Skeletal muscle cell (primary cell): ENCODE measurements around the gene MUC2.

Experiments used
- DNase-seq: peaks from one replicate; pipeline ENCODE4 v3.0.0-alpha.2; 2010; ENCODE audit warnings: low read depth
- H3K4me3 ChIP-seq: 2 replicates; pipeline ENCODE4 v1.5.1; 2011; ENCODE audit warnings: low read depth, mild to moderate bottlenecking, control low read depth, low read length, moderate library complexity

Gene MUC2

DNA sequence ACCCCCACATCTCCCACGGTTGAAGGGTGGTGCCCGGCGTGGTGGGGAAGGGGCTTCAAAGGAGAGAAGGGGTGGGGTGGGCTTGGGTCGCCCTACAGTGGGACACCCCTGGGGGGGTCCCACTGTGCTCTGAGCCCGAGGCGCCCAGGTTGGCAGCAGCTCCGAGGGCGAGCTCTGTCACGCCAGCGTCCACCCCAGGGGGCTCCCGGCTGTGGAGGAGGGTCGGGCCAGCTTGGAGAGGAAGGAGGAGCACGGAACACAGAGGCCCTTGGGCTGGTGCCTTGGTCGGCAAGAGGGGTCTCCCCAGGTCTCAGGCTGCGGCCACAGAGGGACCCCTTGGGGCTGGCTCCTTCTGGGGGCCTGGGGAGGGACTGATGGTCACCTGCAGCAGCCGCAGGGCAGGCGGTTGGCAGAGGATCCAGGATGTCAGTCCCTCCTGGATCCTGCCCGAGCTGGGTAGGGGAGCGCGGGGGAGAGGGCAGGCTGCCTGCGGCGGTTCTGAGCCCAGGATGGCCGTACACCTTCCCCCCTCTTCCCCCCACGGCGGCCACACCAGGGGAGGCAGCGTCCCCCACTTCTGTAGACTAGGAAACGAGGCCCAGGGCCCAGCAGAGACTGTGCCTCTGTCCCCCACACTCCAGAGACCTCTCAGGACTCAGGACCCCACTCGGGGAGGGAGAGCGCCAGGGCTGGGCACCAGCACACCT is 38.9 kb upstream of the MUC2 start:
- no peak overlapping the region for H3K4me3 ChIP-seq
- no peak for DNase-seq

DNA sequence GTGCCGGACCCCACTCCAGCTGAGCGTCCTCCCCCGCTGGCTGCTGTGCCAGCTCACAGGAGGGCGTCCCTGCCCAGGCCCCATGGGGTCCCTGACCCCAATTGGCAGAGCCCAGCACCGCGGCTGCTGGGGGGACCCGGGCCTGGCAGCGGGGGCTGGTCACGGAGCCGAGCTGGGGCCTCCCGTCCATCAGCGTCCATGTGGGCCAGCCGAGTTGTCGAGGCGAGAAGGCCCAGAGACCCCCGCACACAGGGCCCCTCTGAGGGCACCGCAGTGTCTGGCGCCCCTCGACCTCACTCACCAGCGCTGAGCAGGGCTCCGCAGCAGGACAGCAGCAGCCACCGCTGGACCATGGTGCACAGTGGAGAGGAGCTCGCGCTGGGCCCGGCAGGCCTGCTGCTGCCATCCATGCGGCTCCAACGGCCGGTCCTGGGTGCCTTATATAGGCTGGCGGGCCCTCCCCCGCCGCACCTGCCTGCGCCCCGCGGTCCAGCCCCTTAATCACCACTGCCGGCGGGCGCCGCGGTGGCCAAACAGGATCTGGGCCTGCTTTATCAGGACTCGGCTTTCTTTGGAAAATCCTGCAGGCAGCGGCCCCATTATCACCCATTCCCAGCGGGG is 38.3 kb upstream of the MUC2 start, which contains the start of gene MUC6:
TSS of gene MUC6 (minus strand) at position 416 of the 621 bp plus-strand sequence. CDS start at position 353, 63 bp downstream.
- no peak for DNase-seq
- no peak within 1 kb of the TSS for H3K4me3 ChIP-seq

DNA sequence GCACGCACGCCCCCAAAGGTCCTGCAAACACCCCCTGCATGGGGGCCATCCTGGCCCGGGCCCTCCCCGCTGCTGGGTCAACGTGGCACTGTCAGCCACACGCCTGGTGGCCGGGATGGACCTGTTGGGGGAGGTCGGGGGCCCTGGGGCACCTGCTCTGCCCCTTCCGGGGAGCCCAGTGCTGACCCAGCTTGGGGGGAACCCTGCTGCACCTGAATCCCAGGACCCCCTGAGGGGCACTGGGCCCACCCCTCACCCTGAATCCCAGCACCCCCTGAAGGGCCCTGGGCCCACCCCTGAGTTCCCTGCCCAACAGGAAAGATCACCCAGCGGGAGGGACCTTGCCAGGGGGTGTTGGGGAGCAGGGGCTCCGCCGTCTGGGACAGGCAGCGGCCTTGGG is 37.7 kb upstream of the MUC2 start:
- H3K4me3 ChIP-seq = no peak overlapping the region

DNA sequence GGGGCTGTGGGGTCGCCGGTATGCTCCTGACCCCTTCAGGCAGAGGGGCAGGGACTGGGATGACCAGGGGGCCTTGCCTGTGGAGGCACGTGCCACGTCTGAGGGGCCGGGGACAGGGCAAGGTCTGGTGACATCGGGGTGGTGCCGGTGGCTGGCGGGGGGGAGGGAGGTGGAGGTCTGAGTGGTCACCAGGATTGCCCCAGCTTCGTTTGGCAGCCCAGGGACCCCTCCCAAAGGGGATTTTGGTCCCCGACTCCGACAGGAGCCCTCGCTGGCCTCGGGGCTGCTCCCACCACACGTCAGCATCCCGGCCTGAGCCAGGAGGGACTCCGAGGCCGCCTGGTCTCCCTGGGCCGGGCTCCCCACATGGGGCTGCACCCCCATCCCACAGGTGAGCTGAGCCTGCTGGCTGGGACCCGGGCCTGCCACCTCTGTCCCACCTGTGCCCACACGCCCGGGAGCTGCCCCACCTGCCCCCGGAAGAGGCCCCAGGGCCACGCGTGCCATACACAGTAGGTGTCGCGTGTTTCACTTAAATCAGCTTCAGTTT is 37.1 kb upstream of the MUC2 start:
- H3K4me3 ChIP-seq = no peak overlapping the region
- no peak for DNase-seq

More for the DNA sequence above, 37.7 kb upstream of the MUC2 start:
- no peak for DNase-seq

DNA sequence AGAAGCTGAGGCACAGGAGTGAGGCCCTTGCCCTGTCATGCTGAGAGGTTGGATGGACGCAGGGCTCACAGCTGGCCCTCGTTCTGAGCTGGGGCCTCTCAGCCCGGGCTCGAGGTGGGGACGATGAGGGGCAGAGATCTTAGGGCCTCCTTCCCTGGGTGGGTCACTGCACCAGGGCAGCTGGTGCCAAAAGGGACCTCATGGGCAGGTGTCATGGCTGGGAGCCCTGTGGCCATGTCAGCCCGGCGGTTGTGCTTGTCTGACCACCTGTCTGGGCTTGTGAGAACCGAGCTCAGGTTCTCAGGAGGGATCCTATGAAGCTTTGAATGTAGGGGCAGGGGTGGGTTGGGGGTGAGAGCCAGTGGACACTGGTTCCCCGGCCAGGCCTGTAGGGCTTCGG is 36.3 kb upstream of the MUC2 start:
- H3K4me3 ChIP-seq = no peak overlapping the region
- no peak for DNase-seq

DNA sequence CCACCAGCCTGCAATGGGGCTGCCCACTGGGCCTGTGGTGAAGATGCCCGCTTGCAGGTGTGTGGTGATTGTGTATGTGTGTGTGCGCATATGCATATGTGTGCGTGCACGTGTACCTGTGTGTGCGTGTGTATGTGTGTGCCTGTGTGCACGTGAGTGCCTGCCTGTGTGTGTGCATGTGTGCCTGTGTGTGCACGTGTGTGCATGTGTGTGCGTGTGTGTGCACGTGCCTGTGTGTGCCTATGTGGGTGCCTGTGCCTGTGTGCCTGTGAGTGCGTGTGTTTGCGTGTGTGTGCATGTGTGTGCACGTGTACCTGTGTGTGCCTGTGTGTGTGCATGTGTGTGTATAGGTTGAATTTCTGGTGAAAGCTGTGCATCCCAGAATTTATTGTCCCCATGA is 35.8 kb upstream of the MUC2 start:
- no peak overlapping the region for H3K4me3 ChIP-seq
- DNase-seq = no peak

DNA sequence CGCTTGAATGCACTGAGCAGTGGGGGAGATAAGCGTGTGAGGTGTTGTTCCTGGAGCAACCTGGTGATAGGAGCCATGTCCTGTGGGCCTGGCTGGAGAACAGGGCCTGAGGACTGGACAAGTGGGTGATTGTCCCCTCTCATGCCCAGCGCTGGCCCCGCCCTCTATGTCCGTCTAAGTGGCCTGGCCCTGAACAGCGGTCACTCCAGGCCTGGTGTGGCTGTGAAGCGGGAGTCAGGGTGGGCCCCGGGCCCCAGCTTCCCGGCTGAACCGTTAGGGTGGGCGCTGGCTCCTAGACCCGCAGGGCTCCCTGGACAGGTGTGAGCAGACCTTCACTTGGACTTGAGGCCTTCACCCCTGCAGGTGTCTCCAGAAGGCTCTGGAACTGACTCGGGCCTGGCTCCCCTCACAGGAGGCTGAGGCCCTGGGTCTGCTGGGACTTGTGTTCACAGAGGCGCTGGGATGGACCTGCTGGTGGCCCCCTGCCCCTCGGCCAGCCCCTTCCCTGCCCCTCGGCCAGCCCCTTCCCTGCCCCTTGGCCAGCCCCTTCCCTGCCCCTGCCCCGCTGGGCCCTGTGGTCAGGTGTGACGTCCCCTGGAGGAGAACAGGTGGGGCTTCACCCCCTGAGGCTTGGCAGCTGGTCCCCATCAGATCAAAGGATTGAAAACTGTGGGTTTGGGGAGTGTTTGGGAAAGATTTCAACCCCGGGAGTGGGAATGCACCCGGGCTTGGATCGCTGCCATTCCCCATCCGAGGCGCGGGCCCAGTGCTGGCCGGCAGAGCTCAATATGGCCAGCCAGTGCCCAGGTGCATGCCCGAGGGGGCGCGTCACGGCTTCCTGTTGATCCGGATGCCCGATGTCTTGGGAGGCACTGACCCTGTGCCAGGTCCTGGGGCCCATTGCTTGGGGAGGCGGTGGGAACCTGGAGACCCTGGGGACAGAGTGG is 34.9 kb upstream of the MUC2 start:
- DNase-seq = no peak
- no peak overlapping the region for H3K4me3 ChIP-seq

DNA sequence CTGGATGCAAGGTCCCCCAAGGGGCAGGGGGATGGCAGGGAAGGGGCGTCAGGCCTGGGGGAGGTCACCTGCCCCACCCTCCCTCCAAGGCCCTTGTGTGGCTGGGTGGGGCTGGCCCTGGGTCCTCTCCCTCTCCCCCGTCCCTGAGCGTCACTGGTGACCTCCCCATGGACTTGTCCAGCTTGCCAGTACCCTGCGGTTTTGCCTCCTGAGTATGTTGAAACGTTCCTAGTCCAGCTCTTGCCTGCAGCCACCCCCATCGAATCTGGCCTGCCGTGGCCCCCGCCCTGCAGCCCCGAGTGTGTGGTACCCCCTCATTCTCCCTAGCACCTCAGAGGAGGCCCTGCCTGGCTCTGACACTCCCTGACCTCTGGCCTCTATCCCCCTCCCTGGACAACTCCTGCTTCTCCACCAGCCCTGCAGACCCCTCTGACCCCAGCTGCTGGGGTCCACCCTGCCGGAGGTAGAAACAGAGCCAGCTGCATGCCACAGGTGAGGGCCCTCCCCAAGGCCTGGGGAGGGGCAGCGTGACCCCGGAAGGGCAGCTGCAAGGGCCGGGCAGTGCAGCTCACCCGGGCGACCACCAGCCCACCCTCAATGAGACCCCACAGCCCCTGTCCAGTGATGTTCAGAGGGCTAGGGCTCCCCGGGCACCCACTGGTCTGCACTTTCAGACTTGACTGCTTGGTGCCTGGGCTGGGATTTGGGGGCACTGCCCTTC is 34.1 kb upstream of the MUC2 start:
- no peak overlapping the region for H3K4me3 ChIP-seq
- DNase-seq = no peak

DNA sequence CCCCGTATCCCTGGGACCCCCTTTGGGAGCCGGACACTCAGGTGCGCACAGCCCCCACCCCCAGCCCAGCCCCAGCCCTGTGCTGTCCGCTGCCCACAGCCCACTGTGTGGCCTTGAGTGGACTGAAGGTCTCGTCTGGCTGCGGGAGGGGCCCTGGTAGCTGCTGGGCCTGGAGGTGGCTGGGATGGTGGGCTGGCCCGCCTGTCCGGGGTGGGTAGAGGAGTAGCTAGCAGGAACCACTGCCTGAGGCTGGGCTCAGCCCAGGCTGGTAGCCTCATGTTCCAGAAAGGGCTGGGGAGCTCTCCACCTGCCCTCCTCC is 33.6 kb upstream of the MUC2 start:
- no peak overlapping the region for H3K4me3 ChIP-seq
- DNase-seq = no peak

DNA sequence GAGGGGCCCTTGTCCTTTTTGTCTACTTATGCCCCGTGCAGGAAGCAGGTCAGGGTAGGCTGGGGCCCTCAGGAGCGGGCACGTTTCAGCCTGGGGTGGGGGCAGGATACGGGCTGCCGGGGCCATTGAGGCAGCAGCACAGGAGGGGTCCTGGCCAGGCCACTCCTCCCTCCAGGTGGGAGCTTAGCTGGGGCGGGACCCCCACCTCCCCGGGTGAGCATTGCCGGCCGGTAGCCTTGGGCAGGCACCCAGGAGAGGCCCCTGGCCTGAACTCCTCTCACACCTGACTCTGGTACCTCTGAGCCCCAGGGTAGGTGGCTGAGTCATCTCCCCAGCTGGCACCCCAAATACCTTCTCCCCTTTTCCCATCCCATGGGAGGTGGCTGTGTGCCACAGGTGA is 33.2 kb upstream of the MUC2 start:
- no peak overlapping the region for H3K4me3 ChIP-seq

DNA sequence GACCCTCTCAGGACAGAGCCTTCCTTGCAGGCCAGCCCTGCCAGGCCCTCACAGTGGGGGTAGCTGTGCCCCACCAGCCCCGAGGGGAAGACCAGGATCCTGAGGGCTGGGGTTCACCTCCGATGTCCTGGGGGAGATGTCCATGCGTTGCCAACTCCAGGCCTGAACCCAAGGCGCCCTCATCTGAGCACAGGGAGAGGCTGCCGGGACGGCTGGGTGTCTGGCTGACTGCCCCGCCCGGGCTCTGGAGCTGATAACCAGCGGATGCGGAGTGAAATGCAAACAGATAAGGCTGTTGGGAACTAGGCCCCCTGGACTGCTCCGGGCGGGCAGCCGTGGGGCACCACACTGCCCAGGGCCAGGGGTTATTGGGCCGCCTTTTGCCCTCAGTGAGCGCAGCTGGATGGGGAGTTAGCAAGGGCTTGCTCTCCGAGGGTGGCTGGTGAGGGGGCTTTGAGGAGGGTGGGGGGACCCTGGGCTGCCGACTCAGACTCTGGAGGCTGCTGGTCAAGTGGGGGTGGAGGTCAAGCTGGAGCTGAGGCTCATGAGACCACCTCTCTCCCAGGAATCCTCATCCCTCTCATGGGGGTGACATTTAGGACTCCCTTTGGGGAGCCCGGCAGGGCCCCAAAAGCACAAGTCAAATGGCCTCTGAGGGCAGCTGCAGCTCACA is 32.6 kb upstream of the MUC2 start:
- no peak overlapping the region for H3K4me3 ChIP-seq
- DNase-seq = no peak

More for the DNA sequence above, 33.2 kb upstream of the MUC2 start:
- no peak for DNase-seq

DNA sequence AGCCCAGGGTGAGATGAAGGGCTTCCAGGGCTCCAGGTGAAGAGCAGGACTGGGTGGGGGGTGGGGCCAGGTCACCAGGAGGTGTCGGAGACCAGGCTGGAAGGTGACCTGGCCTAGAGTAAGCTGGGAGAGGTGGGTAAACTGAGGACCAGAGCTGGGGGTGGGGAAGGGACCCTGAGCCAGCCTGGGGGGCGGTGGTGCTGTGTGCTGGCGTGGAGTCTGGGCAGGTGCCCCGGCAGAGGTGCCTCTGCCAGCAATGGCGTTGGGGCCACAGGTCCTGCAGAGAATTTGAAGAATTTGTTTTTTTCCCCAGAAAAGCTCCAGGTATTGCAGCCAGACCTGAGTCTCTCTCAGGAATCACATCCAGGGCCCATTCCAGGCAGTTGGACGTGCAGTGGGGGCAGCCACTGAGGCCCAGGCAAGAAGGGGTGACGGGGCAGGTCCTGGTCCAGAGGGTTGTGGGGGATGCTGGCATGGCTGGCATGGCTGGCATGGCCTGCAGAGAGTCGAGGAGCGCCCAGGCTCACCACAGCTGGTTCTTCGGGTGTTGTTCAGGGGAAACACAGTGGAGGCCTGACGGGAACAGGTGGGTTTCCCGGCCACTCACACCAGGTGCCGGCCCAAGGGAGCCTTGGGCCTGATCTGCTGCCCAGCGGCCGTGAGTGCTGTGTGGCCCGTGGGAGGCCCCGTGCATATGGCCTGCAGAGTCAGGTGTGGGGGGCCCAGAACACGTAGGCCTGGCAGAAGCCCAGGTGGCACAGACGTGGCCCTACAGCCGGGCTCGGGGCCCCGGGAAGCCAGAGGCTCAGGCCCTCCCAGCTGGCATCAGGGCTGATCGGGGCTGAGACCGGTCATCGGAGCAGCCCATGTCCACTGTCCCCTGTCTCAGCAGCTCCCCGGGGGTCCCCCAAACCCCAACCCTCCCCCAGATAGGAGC is 31.8 kb upstream of the MUC2 start:
- no peak for DNase-seq
- no peak overlapping the region for H3K4me3 ChIP-seq

DNA sequence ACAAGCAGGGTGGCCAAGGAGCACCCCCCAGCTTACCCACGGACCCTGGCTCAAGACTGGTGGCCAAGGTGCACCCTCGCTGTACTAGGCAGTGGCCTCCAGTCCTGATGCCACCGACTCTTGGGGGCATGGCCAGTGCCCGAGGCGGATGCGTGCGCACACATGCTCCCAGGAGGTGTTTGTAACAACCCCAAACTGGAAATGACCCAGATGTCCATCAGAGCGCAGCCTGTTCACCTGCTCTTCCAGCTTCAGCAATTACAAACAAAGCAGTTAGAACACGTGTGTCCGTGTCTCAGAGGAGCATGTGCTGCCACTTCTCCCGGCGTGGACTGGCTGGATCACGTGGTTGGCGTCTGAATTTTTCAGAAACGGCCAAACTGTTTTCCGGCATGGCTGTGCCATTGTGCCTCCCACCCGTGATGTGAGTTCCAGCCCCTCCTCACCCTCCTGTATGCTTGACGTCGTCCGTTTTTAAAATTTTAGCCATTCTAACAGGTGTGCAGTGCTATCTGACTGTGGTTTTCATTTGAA is 31.0 kb upstream of the MUC2 start:
- DNase-seq = no peak
- no peak overlapping the region for H3K4me3 ChIP-seq

DNA sequence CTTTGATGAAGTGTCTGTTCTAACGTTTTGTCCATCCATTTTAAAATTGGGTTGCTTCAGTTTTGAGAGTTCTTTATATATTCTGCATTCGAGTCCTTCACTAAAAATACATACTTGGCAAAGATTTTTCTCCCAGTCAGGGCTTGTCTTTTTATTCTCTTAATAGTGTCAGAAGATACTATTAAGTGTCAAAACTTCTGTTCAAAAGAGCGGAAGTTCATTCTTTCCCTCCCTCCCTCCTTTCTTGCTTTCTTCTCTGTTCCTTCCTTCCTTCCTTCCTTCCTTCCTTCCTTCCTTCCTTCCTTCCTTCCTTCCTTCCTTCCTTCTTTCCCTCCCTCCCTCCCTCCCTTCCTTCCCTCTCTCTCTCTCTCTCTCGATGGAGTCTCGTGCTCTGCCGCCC is 30.5 kb upstream of the MUC2 start:
- DNase-seq = no peak
- H3K4me3 ChIP-seq = no peak overlapping the region

DNA sequence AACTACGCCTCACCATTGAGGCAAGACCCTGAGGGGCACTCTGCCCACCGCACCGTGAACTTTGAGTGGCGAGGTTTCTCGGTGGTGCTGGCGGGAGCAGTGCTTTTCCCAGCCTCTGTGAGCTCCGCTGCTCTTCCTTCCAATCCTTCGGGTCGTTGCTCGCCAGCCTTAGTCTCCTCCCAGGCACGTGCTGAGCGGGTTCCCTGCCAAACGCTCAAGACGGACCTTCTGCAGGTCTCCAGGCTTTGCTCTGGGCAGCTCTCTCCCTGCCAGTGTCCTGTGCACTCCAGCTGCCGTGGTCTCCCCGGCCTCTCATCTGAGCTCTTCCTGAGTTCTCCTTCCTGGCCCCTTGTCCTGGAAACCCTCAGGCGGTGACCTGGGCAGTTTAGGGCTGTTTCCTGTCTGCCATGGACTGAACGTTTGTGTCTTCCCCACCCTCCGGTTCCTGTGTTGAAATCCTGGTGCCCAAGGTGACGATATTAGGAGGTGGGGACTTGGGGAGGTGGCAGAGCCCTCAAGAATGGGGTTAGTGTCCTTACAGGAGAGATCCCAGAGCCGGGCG is 27.0 kb upstream of the MUC2 start:
- DNase-seq = no peak
- no peak overlapping the region for H3K4me3 ChIP-seq

DNA sequence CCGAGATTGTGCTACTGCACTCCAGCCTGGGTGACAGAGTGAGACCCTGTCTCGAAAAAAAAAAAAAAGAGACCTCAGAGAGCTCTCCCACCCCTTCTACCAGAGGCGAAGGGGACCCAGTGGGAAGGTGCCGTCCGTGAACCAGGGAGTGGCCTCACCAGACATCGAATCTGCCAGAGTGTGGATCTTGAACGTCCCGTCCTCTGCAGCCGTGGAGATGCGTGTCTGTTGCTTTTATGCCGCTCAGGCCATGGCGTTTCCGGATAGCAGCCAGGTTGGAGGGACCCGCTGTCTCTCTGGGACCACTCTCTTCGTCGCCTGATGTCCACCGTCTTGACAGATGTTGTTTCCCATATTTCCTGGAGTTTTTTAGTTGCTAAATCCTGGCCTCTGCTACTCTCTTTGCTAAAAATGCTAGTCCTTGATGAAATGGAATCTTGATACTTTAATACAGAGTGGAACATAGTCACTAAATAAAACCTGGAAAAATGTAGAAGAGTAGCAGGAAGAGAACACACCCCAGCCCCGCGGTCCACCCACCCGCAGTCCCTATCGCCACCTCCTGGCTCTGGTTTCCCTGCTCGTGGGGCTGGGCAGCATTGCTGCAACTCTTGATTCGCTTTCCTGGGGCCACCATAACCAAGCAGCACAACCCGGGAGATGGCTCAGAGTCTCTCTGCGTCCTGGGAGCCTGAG is 26.2 kb upstream of the MUC2 start:
- no peak for DNase-seq
- no peak overlapping the region for H3K4me3 ChIP-seq

DNA sequence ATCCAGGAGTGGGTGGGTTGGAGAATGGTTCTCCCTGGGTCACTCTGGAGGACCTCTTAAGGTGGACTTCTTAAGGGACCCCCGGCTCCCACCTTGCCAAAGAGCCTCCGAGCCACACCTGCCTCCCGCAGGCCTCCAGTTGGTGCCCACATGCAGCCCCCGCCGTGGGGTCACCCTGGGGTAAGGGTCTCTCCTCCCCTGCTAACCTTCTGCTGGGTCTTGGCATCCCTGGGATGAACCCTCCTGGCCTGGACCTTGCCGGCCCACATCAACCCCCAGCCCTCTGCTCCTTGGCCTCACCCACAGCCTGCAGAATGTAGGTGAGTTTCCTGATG is 25.6 kb upstream of the MUC2 start:
- no peak overlapping the region for H3K4me3 ChIP-seq
- DNase-seq = no peak
